ENCODE data around the gene KIF1C.
A peak's percentile ranks its signal among the peaks of the same experiment; 100 is the strongest.
"Not testable (repeated sequence)": the region's sequence is repeated elsewhere in the genome, so short reads cannot be mapped to it uniquely, and the experiment has no call there.

Gene KIF1C

GRCh38 chr17:5014357-5014756, 16.6 kb downstream of the KIF1C start:
- Mint-ChIP-seq H3K27ac (no peak overlapping the region), H3K36me3 (no peaks in the 10 kb centered on the region)

GRCh38 chr17:5019475-5019956, 21.8 kb downstream of the KIF1C start:
- no peaks in the 10 kb centered on the region for H3K9me3 Mint-ChIP-seq (ENCODE audit: low read depth)
- H3K4me1 Mint-ChIP-seq (ENCODE audit: low read depth): peaks cover 12% of the 10 kb centered on the region
- no peak overlapping the region for H3K4me3 Mint-ChIP-seq
- H3K36me3 Mint-ChIP-seq: no peaks in the 10 kb centered on the region
- no peaks in the 10 kb centered on the region for H3K27me3 Mint-ChIP-seq
- peak overlapping the region; percentile 92 for H3K27ac Mint-ChIP-seq

More at GRCh38 chr17:5014357-5014756, 16.6 kb downstream of the KIF1C start:
- no peaks in the 10 kb centered on the region for H3K9me3 Mint-ChIP-seq (ENCODE audit: low read depth)
- no peaks in the 10 kb centered on the region for H3K27me3 Mint-ChIP-seq
- peaks cover 8% of the 10 kb centered on the region for H3K4me1 Mint-ChIP-seq (ENCODE audit: low read depth)
- no peak overlapping the region for H3K4me3 Mint-ChIP-seq

GRCh38 chr17:5020502-5021023, 22.8 kb downstream of the KIF1C start:
- Mint-ChIP-seq H3K4me1 (ENCODE audit: low read depth) (peaks cover 13% of the 10 kb centered on the region), H3K27ac (no peak overlapping the region), H3K36me3 (no peaks in the 10 kb centered on the region), H3K9me3 (ENCODE audit: low read depth) (no peaks in the 10 kb centered on the region), H3K4me3 (no peak overlapping the region), H3K27me3 (no peaks in the 10 kb centered on the region)

GRCh38 chr17:5022171-5022711, 24.5 kb downstream of the KIF1C start:
- no peak overlapping the region for H3K4me3 Mint-ChIP-seq
- no peak overlapping the region for H3K27ac Mint-ChIP-seq
- no peaks in the 10 kb centered on the region for H3K36me3 Mint-ChIP-seq
- H3K4me1 Mint-ChIP-seq (ENCODE audit: low read depth): peaks cover 10% of the 10 kb centered on the region
- no peaks in the 10 kb centered on the region for H3K9me3 Mint-ChIP-seq (ENCODE audit: low read depth)
- no peaks in the 10 kb centered on the region for H3K27me3 Mint-ChIP-seq

GRCh38 chr17:5023588-5024147, 25.9 kb downstream of the KIF1C start:
- H3K27me3 Mint-ChIP-seq: no peaks in the 10 kb centered on the region
- H3K9me3 Mint-ChIP-seq (ENCODE audit: low read depth): no peaks in the 10 kb centered on the region
- peaks cover 10% of the 10 kb centered on the region for H3K4me1 Mint-ChIP-seq (ENCODE audit: low read depth)
- no peak overlapping the region for H3K27ac Mint-ChIP-seq
- H3K4me3 Mint-ChIP-seq: no peak overlapping the region
- H3K36me3 Mint-ChIP-seq: no peaks in the 10 kb centered on the region

GRCh38 chr17:5024604-5025003, 26.9 kb downstream of the KIF1C start:
- Mint-ChIP-seq H3K4me1 (ENCODE audit: low read depth) (peaks cover 2% of the 10 kb centered on the region), H3K27ac (no peak overlapping the region), H3K4me3 (no peak overlapping the region), H3K9me3 (ENCODE audit: low read depth) (no peaks in the 10 kb centered on the region), H3K36me3 (no peaks in the 10 kb centered on the region), H3K27me3 (no peaks in the 10 kb centered on the region)

GRCh38 chr17:5027299-5027698, 29.5 kb downstream of the KIF1C start:
- H3K36me3 Mint-ChIP-seq: no peaks in the 10 kb centered on the region
- no peaks in the 10 kb centered on the region for H3K9me3 Mint-ChIP-seq (ENCODE audit: low read depth)
- no peak overlapping the region for H3K4me3 Mint-ChIP-seq
- H3K27me3 Mint-ChIP-seq: no peaks in the 10 kb centered on the region
- peaks cover 17% of the 10 kb centered on the region for H3K4me1 Mint-ChIP-seq (ENCODE audit: low read depth)
- no peak overlapping the region for H3K27ac Mint-ChIP-seq

- H3K4me1 Mint-ChIP-seq (ENCODE audit: low read depth): peaks cover 17% of the 10 kb centered on the region
- no peaks in the 10 kb centered on the region for H3K27me3 Mint-ChIP-seq
- no peak overlapping the region for H3K4me3 Mint-ChIP-seq
- no peaks in the 10 kb centered on the region for H3K9me3 Mint-ChIP-seq (ENCODE audit: low read depth)
- no peaks in the 10 kb centered on the region for H3K36me3 Mint-ChIP-seq
- H3K27ac Mint-ChIP-seq: no peak overlapping the region
Measured at GRCh38 chr17:5027916-5028315, 30.2 kb downstream of the KIF1C start.

GRCh38 chr17:5030168-5030567, 32.4 kb downstream of the KIF1C start:
- H3K4me3 Mint-ChIP-seq; H3K36me3 Mint-ChIP-seq; H3K27me3 Mint-ChIP-seq; H3K9me3 Mint-ChIP-seq (ENCODE audit: low read depth); H3K27ac Mint-ChIP-seq: not testable (repeated sequence)
- H3K4me1 Mint-ChIP-seq (ENCODE audit: low read depth): peaks cover 15% of the 10 kb centered on the region

- peaks cover 15% of the 10 kb centered on the region for H3K4me1 Mint-ChIP-seq (ENCODE audit: low read depth)
- H3K27me3 Mint-ChIP-seq: no peaks in the 10 kb centered on the region
- no peaks in the 10 kb centered on the region for H3K36me3 Mint-ChIP-seq
- peak overlapping the region; percentile 73 for H3K27ac Mint-ChIP-seq
- H3K9me3 Mint-ChIP-seq (ENCODE audit: low read depth): no peaks in the 10 kb centered on the region
- H3K4me3 Mint-ChIP-seq: peak overlapping the region; percentile 80
Measured at GRCh38 chr17:5031365-5032082, 33.8 kb downstream of the KIF1C start.

GRCh38 chr17:5032865-5033264, 35.1 kb downstream of the KIF1C start:
- H3K36me3 Mint-ChIP-seq: no peaks in the 10 kb centered on the region
- H3K27me3 Mint-ChIP-seq: no peaks in the 10 kb centered on the region
- H3K4me1 Mint-ChIP-seq (ENCODE audit: low read depth): peaks cover 15% of the 10 kb centered on the region
- H3K27ac Mint-ChIP-seq: no peak overlapping the region
- H3K4me3 Mint-ChIP-seq: no peak overlapping the region
- no peaks in the 10 kb centered on the region for H3K9me3 Mint-ChIP-seq (ENCODE audit: low read depth)

GRCh38 chr17:5033352-5034015, 35.7 kb downstream of the KIF1C start:
- no peaks in the 10 kb centered on the region for H3K36me3 Mint-ChIP-seq
- peaks cover 15% of the 10 kb centered on the region for H3K4me1 Mint-ChIP-seq (ENCODE audit: low read depth)
- no peaks in the 10 kb centered on the region for H3K9me3 Mint-ChIP-seq (ENCODE audit: low read depth)
- H3K27ac Mint-ChIP-seq: no peak overlapping the region
- no peaks in the 10 kb centered on the region for H3K27me3 Mint-ChIP-seq
- no peak overlapping the region for H3K4me3 Mint-ChIP-seq

- H3K9me3 Mint-ChIP-seq (ENCODE audit: low read depth): no peaks in the 10 kb centered on the region
- H3K4me3 Mint-ChIP-seq: no peak overlapping the region
- H3K4me1 Mint-ChIP-seq (ENCODE audit: low read depth): peaks cover 15% of the 10 kb centered on the region
- no peaks in the 10 kb centered on the region for H3K27me3 Mint-ChIP-seq
- no peaks in the 10 kb centered on the region for H3K36me3 Mint-ChIP-seq
- no peak overlapping the region for H3K27ac Mint-ChIP-seq
Measured at GRCh38 chr17:5034063-5034462, 36.3 kb downstream of the KIF1C start.

GRCh38 chr17:5034651-5035050, 36.9 kb downstream of the KIF1C start:
- no peaks in the 10 kb centered on the region for H3K9me3 Mint-ChIP-seq (ENCODE audit: low read depth)
- H3K4me3 Mint-ChIP-seq: no peak overlapping the region
- no peaks in the 10 kb centered on the region for H3K36me3 Mint-ChIP-seq
- H3K27me3 Mint-ChIP-seq: no peaks in the 10 kb centered on the region
- H3K4me1 Mint-ChIP-seq (ENCODE audit: low read depth): peaks cover 15% of the 10 kb centered on the region
- no peak overlapping the region for H3K27ac Mint-ChIP-seq

GRCh38 chr17:5035315-5035714, 37.6 kb downstream of the KIF1C start, which contains the start of gene SLC52A1:
Gene SLC52A1, minus strand, starts transcription at chr17:5035426. Its CDS starts 820 bp downstream, at chr17:5034606.
- no peak within 1 kb of the TSS for H3K27ac Mint-ChIP-seq
- H3K27me3 Mint-ChIP-seq: no peaks in the 10 kb centered on the region
- H3K4me3 Mint-ChIP-seq: no peak within 1 kb of the TSS

More at GRCh38 chr17:5035315-5035714, 37.6 kb downstream of the KIF1C start, which contains the start of gene SLC52A1:
- H3K9me3 Mint-ChIP-seq (ENCODE audit: low read depth): no peaks in the 10 kb centered on the region
- peaks cover 17% of the 10 kb centered on the region for H3K4me1 Mint-ChIP-seq (ENCODE audit: low read depth)
- H3K36me3 Mint-ChIP-seq: no peaks in the 10 kb centered on the region

Measured in activated naive CD8-positive, alpha-beta T cell (primary cell).